Measurements from ENCODE around the gene ZC3H12D. TPM values are rescaled to one million over a fixed set of nuclear protein-coding genes. Genes with fewer than 3 reads are reported as not detected.

Gene ZC3H12D
- total and polyA plus RNA-seq, 7 donors: 0.17 to 0.41 (median 0.26) TPM

GRCh38 chr6:149440735-149441671 is 43.8 kb downstream of the ZC3H12D start:
- intact Hi-C loops (cut with DNase I): no loop called here
- no peak for ATAC-seq
- TF ChIP-seq, protein P1, sequence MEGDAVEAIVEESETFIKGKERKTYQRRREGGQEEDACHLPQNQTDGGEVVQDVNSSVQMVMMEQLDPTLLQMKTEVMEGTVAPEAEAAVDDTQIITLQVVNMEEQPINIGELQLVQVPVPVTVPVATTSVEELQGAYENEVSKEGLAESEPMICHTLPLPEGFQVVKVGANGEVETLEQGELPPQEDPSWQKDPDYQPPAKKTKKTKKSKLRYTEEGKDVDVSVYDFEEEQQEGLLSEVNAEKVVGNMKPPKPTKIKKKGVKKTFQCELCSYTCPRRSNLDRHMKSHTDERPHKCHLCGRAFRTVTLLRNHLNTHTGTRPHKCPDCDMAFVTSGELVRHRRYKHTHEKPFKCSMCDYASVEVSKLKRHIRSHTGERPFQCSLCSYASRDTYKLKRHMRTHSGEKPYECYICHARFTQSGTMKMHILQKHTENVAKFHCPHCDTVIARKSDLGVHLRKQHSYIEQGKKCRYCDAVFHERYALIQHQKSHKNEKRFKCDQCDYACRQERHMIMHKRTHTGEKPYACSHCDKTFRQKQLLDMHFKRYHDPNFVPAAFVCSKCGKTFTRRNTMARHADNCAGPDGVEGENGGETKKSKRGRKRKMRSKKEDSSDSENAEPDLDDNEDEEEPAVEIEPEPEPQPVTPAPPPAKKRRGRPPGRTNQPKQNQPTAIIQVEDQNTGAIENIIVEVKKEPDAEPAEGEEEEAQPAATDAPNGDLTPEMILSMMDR (IDR thresholded peaks at IDR 0.05): no peak

DNA sequence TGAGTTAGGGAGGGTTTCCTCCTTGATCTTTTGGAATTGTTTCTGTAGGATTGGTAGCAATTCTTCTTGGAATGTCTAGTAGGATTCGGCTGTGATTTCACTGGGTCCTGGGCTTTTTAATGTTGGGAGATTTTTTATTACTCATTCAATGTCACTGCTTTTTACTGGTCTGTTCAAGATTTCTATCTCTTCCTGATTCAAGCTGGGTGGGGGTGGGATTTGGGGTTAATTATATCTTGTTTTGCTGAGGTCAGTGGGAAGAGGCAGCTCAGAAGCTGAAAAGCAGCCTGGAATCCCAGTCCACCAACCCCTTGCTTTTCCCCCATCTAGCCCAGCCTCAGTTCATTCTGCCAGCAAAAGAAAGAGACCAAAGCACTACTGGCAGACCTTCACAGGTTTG is 45.2 kb downstream of the ZC3H12D start:
- intact Hi-C loops (cut with DNase I): no loop called here
- DNase-seq (no peak), ATAC-seq (no peak)
- Histone ChIP-seq H3K27ac (no peak overlapping the region), H3K36me3 (ENCODE audit: insufficient read depth in 1 of 2, low read depth in 1 of 2) (no peaks in the 10 kb centered on the region), H3K27me3 (ENCODE audit: insufficient read depth in 3 of 3, low read length in 2 of 3) (no peaks in the 10 kb centered on the region), H3K9me3 (no peaks in the 10 kb centered on the region), H3K4me1 (no peaks in the 10 kb centered on the region), H3K4me3 (no peak overlapping the region)
- TF ChIP-seq, protein P1 (IDR thresholded peaks at IDR 0.05): no peak
- 89 to 94% (median 94%) methylated on average over 1 of the region's 1 CpG for WGBS, 3 donors

More at GRCh38 chr6:149440735-149441671, 43.8 kb downstream of the ZC3H12D start:
- no peak for DNase-seq
- Histone ChIP-seq H3K27ac (no peak overlapping the region), H3K36me3 (ENCODE audit: insufficient read depth in 1 of 2, low read depth in 1 of 2) (no peaks in the 10 kb centered on the region), H3K4me1 (no peaks in the 10 kb centered on the region), H3K4me3 (no peak overlapping the region), H3K9me3 (no peaks in the 10 kb centered on the region), H3K27me3 (ENCODE audit: insufficient read depth in 3 of 3, low read length in 2 of 3) (peaks cover 0 to 2% (median 0%) of the 10 kb centered on the region in 3 donors)
- 75 to 76% (median 75%) methylated on average over 16 of the region's 16 CpGs for WGBS, 3 donors

DNA sequence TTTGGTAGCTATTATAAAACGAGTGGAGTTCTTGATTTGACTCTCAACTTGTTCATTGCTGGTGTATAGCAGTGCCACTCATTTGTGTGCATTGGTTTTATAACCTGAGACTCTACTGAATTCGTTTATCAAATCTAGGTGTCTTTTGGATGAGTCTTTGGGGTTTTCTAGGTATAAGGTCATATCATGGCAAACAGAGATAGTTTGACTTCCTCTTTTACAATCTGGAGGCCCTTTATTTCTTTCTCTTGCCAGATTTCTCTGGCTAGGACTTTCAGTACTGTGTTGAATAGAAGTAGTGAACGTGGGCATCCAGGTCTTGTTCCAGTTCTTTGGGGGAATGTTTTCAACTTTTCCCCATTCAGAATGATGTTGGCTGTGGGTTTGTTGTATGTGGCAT is 46.0 kb downstream of the ZC3H12D start:
- WGBS, 3 donors: 70 to 80% (median 71%) methylated on average over 3 of the region's 3 CpGs
- ATAC-seq: no peak
- TF ChIP-seq, protein P1 (IDR thresholded peaks at IDR 0.05): no peak
- Histone ChIP-seq H3K4me1 (no peaks in the 10 kb centered on the region), H3K27ac (no peak overlapping the region), H3K9me3 (no peaks in the 10 kb centered on the region), H3K36me3 (ENCODE audit: insufficient read depth in 1 of 2, low read depth in 1 of 2) (no peaks in the 10 kb centered on the region), H3K27me3 (ENCODE audit: insufficient read depth in 3 of 3, low read length in 2 of 3) (no peaks in the 10 kb centered on the region), H3K4me3 (no peak overlapping the region)
- intact Hi-C loops (cut with DNase I): no loop called here
- DNase-seq: no peak

GRCh38 chr6:149437212-149437611 is 47.6 kb downstream of the ZC3H12D start:
- H3K27ac ChIP-seq: no peak overlapping the region
- no peaks in the 10 kb centered on the region for H3K36me3 ChIP-seq (ENCODE audit: insufficient read depth in 1 of 2, low read depth in 1 of 2)
- TF ChIP-seq, protein P1 (IDR thresholded peaks at IDR 0.05): no peak
- no peaks in the 10 kb centered on the region for H3K27me3 ChIP-seq (ENCODE audit: insufficient read depth in 3 of 3, low read length in 2 of 3)
- H3K4me3 ChIP-seq: no peak overlapping the region
- intact Hi-C loops (cut with DNase I): no loop called here
- WGBS, 3 donors: 82 to 93% (median 83%) methylated on average over 3 of the region's 3 CpGs
- H3K4me1 ChIP-seq: no peaks in the 10 kb centered on the region
- no peaks in the 10 kb centered on the region for H3K9me3 ChIP-seq
- DNase-seq (no peak), ATAC-seq (no peak)

Measured in psoas muscle (tissue), 8 donors.